Measurements from ENCODE around the gene SGK1.

GRCh38 chr6:134323698-134324097 lies 5.8 kb upstream of the SGK1 start:
- TF ChIP-seq CTCF (IDR thresholded peaks at IDR 0.05): no peak
- no peak for TF ChIP-seq KDM1A (IDR thresholded peaks at IDR 0.05; ENCODE audit: low read depth)
- no peak for TF ChIP-seq CHD4 (IDR thresholded peaks at IDR 0.05; ENCODE audit: borderline replicate concordance)
- TF ChIP-seq TP53 (CRISPR knock-in tag; IDR thresholded peaks at IDR 0.05): no peak
- TF ChIP-seq HEYL (CRISPR knock-in tag; IDR thresholded peaks at IDR 0.05): no peak
- no peak for TF ChIP-seq POLR2A (IDR thresholded peaks at IDR 0.05; ENCODE audit: low read length)
- TF ChIP-seq ELK1 (IDR thresholded peaks at IDR 0.05; ENCODE audit: low read depth, low read length): no peak
- TF ChIP-seq NPAS2 (CRISPR knock-in tag; IDR thresholded peaks at IDR 0.05; ENCODE audit: borderline replicate concordance): no peak
